HCT116 (cell line): ENCODE data around the gene CTNNA2. TPM values are rescaled to one million over a fixed set of nuclear protein-coding genes. Genes with fewer than 3 reads are reported as not detected.

Experiments used
- ATAC-seq: fragments of 200-7000 bp; cut with Tn5 transposase; 2 replicates; pipeline ENCODE4 v1.9.1; 2020; ENCODE audit warnings: mild to moderate bottlenecking, moderate library complexity
- BruUV-seq: library from RNA; stranded (reverse); fragments of 400-500 nt; replicated peaks from 2 replicates; lab custom pipeline; 2021; lab: Mats Ljungman, UMichigan
- CTCF ChIA-PET: fragments of 300-600 bp; sonication (Branson Sonifier 250); formaldehyde crosslinking; loops from one replicate; lab custom pipeline; 2021; ENCODE audit warnings: antibody characterized with exemption; lab: Charles Lee
- POLR2A ChIA-PET: fragments of 300-600, 350-600 bp; sonication (Branson Sonifier 250); formaldehyde crosslinking; loops from one replicate; lab custom pipeline; 2021; ENCODE audit warnings: antibody characterized with exemption; lab: Charles Lee
- RAD21 ChIA-PET, 2 experiments: fragments of 300-600 bp; sonication (Branson Sonifier 250); formaldehyde crosslinking; loops; one replicate each; lab custom pipeline; 2023; ENCODE audit warnings: low total read pairs in 2 of 2; ENCODE audit not compliant: uncharacterized antibody in 2 of 2, unreplicated experiment in 2 of 2, low non-redundant PET in 1 of 2; lab: Charles Lee
- DNase-seq: peaks from one replicate; pipeline ENCODE4 v3.0.0-alpha.2; 2010; ENCODE audit warnings: low read depth, low spot score
- H2AFZ ChIP-seq: fragments of 200-600 bp; shearing (Covaris generic), sonication (generic); 2 replicates; pipeline ENCODE4 v1.6.1; 2017; ENCODE audit warnings: low read depth, mixed run types, mixed read lengths, antibody characterized with exemption, low read length; ENCODE audit not compliant: poor library complexity, severe bottlenecking
- H3K27ac ChIP-seq: 2 replicates; pipeline ENCODE4 v1.5.1; 2012; ENCODE audit warnings: low read depth, low read length
- H3K27me3 ChIP-seq: fragments of 200-600 bp; sonication (generic); 2 replicates; pipeline ENCODE4 v1.6.1; 2016; ENCODE audit warnings: mixed run types, low read length, mixed read lengths; ENCODE audit not compliant: insufficient read depth
- H3K36me3 ChIP-seq, 2 experiments: fragments of 200-500 bp in 1 of 2; fragments of 200-600 bp in 1 of 2; sonication (Bioruptor generic) in 1 of 2; sonication (generic) in 1 of 2; 2 replicates each; pipeline versions ENCODE4 v1.5.1 to v1.6.1; 2014 to 2016; ENCODE audit warnings: low read length in 2 of 2, inconsistent platforms in 1 of 2, mixed read lengths in 1 of 2, mixed run types in 1 of 2; ENCODE audit not compliant: insufficient read depth in 2 of 2, control insufficient read depth in 1 of 2
- H3K4me1 ChIP-seq, 2 experiments: fragments of 200-600 bp in 1 of 2; sonication (generic) in 1 of 2; 2 replicates each; pipeline versions ENCODE4 v1.5.1 to v1.6.1; 2012 to 2017; ENCODE audit warnings: low read length in 2 of 2, inconsistent platforms in 1 of 2, mild to moderate bottlenecking in 1 of 2, mixed read lengths in 1 of 2, mixed run types in 1 of 2, moderate library complexity in 1 of 2; ENCODE audit not compliant: insufficient read depth in 2 of 2, control insufficient read depth in 1 of 2
- H3K4me2 ChIP-seq: fragments of 200-600 bp; sonication (generic); 2 replicates; pipeline ENCODE4 v1.6.1; 2017; ENCODE audit warnings: mixed run types, low read length, mixed read lengths
- H3K4me3 ChIP-seq, 2 experiments: fragments of 200-600 bp in 1 of 2; sonication (generic) in 1 of 2; replicated peaks in 1 of 2; 2 replicates each; pipeline ENCODE4 v1.5.1; 2011 to 2016; ENCODE audit warnings: low read length in 2 of 2, control low read depth in 1 of 2, low read depth in 1 of 2, mild to moderate bottlenecking in 1 of 2, mixed read lengths in 1 of 2, mixed run types in 1 of 2
- H3K79me2 ChIP-seq: fragments of 200-600 bp; sonication (generic); 2 replicates; pipeline ENCODE4 v1.6.1; 2017; ENCODE audit warnings: mild to moderate bottlenecking, mixed run types, low read length, moderate library complexity, mixed read lengths; ENCODE audit not compliant: insufficient read depth
- H3K9ac ChIP-seq: fragments of 200-600 bp; sonication (generic); 2 replicates; pipeline ENCODE4 v1.6.1; 2016; ENCODE audit warnings: low read length, mixed read lengths
- H3K9me2 ChIP-seq: fragments of 200-600 bp; sonication (generic), shearing (Covaris generic); 2 replicates; pipeline ENCODE4 v1.6.1; 2017; ENCODE audit warnings: mixed run types, mild to moderate bottlenecking, moderate library complexity; ENCODE audit not compliant: insufficient read depth
- H3K9me3 ChIP-seq, 2 experiments: fragments of 200-500 bp in 1 of 2; fragments of 200-600 bp in 1 of 2; sonication (Bioruptor generic) in 1 of 2; sonication (generic) in 1 of 2; 2 replicates each; pipeline ENCODE4 v1.6.1; 2014 to 2017; ENCODE audit warnings: low read length in 2 of 2, mixed read lengths in 2 of 2, inconsistent platforms in 1 of 2, low read depth in 1 of 2, mild to moderate bottlenecking in 1 of 2, mixed run types in 1 of 2, moderate library complexity in 1 of 2; ENCODE audit not compliant: control insufficient read depth in 1 of 2, insufficient read depth in 1 of 2
- H4K20me1 ChIP-seq: fragments of 200-600 bp; sonication (generic), shearing (Covaris generic); 2 replicates; pipeline ENCODE4 v1.6.1; 2017; ENCODE audit warnings: mixed run types, mild to moderate bottlenecking, moderate library complexity; ENCODE audit not compliant: insufficient read depth
- CEBPB ChIP-seq: IDR thresholded peaks from 2 replicates; pipeline ENCODE4 v1.6.1; 2012; ENCODE audit warnings: low read depth
- POLR2AphosphoS5 ChIP-seq: IDR thresholded peaks from 2 replicates; pipeline ENCODE4 v1.6.1; 2011; ENCODE audit warnings: mild to moderate bottlenecking, low read depth, low read length, moderate library complexity
- SIN3A ChIP-seq: IDR thresholded peaks from 2 replicates; pipeline ENCODE4 v1.6.1; 2012; ENCODE audit warnings: low read depth
- intact Hi-C: fragments of 100-400 bp; cut with micrococcal nuclease; formaldehyde crosslinking; loops from 2 replicates; pipeline ENCODE4 v1.10.0; 2022
- total RNA-seq: library from RNA; stranded (reverse); gene quantifications from one replicate; pipeline ENCODE4 v1.2.1, GENCODE V29; 2021; ENCODE audit not compliant: unreplicated experiment
- TF ChIP-seq, protein P1 (sequence below): IDR thresholded peaks from 2 replicates; pipeline ENCODE4 v1.6.1; 2011; ENCODE audit warnings: mild to moderate bottlenecking, low read length, moderate library complexity; ENCODE audit not compliant: insufficient replicate concordance; ENCODE audit errors: extremely low read depth
- TF ChIP-seq, protein P2 (sequence below), 3 experiments: fragments of 200-600 bp in 1 of 3; sonication (generic) in 1 of 3; IDR thresholded peaks in 2 of 3; conservative IDR thresholded peaks in 1 of 3; 2 replicates each; pipeline ENCODE4 v1.5.1; 2012 to 2017; ENCODE audit warnings: low read depth in 2 of 3, low read length in 2 of 3, antibody characterized with exemption in 1 of 3, borderline replicate concordance in 1 of 3, control low read depth in 1 of 3, mild to moderate bottlenecking in 1 of 3, mixed read lengths in 1 of 3, mixed run types in 1 of 3, moderate library complexity in 1 of 3; ENCODE audit not compliant: insufficient read depth in 1 of 3

The CTNNA2 gene
- total RNA-seq, 1 experiment from 2014 or later, result not detected

DNA sequence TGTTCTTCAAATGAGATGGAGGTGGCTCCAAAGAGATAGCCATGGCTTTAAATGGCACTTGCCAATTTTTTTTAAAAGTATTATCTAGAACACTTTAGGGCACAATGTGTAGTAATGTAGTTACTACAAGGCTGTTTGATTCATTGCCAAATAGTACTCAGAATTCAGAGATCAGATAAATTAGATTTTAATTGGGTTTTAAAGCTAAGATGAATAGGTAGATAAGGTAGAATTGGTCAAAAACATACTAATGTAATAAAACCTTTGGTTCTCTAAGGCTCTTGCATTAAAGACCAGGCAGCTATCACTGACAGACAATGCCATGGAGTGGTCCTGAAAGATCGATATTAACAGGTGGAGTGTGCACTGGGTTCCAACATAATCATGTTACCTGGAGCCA lies 425.8 kb downstream of the CTNNA2 start:
- Histone ChIP-seq H3K9me2 (no peaks in the 10 kb centered on the region), H3K27ac (no peak overlapping the region), H3K9me3 (no peaks in the 10 kb centered on the region; a peak in 2 of 4 replicates), H3K9ac (no peak overlapping the region), H3K4me2 (no peak overlapping the region), H3K79me2 (no peaks in the 10 kb centered on the region), H3K27me3 (no peaks in the 10 kb centered on the region), H4K20me1 (no peaks in the 10 kb centered on the region), H3K4me3 (no peak overlapping the region), H3K4me1 (no peaks in the 10 kb centered on the region), H2AFZ (no peak overlapping the region), H3K36me3 (no peaks in the 10 kb centered on the region)
- POLR2A ChIA-PET, result no interaction called here
- no TSS peak for BruUV-seq
- RAD21 ChIA-PET, result no interaction called here
- intact Hi-C loops, result no loop called here
- TF ChIP-seq CEBPB, result no peak
- no peak for TF ChIP-seq POLR2AphosphoS5
- TF ChIP-seq SIN3A, result no peak
- TF ChIP-seq, protein P1, sequence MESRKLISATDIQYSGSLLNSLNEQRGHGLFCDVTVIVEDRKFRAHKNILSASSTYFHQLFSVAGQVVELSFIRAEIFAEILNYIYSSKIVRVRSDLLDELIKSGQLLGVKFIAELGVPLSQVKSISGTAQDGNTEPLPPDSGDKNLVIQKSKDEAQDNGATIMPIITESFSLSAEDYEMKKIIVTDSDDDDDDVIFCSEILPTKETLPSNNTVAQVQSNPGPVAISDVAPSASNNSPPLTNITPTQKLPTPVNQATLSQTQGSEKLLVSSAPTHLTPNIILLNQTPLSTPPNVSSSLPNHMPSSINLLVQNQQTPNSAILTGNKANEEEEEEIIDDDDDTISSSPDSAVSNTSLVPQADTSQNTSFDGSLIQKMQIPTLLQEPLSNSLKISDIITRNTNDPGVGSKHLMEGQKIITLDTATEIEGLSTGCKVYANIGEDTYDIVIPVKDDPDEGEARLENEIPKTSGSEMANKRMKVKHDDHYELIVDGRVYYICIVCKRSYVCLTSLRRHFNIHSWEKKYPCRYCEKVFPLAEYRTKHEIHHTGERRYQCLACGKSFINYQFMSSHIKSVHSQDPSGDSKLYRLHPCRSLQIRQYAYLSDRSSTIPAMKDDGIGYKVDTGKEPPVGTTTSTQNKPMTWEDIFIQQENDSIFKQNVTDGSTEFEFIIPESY, result no peak
- TF ChIP-seq, protein P2, sequence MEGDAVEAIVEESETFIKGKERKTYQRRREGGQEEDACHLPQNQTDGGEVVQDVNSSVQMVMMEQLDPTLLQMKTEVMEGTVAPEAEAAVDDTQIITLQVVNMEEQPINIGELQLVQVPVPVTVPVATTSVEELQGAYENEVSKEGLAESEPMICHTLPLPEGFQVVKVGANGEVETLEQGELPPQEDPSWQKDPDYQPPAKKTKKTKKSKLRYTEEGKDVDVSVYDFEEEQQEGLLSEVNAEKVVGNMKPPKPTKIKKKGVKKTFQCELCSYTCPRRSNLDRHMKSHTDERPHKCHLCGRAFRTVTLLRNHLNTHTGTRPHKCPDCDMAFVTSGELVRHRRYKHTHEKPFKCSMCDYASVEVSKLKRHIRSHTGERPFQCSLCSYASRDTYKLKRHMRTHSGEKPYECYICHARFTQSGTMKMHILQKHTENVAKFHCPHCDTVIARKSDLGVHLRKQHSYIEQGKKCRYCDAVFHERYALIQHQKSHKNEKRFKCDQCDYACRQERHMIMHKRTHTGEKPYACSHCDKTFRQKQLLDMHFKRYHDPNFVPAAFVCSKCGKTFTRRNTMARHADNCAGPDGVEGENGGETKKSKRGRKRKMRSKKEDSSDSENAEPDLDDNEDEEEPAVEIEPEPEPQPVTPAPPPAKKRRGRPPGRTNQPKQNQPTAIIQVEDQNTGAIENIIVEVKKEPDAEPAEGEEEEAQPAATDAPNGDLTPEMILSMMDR (IDR thresholded peaks at IDR 0.05 in 2 of 3, conservative IDR thresholded peaks at IDR 0.05 in 1 of 3; ENCODE audit: borderline replicate concordance in 1 of 3, insufficient read depth in 1 of 3, low read depth in 2 of 3, low read length in 2 of 3), result no peak
- CTCF ChIA-PET, result no interaction called here
- ATAC-seq (no peak), DNase-seq (no peak)
